Activated B cell treated with CpG ODN at 0.5 μM for 24 hours (primary cell): ENCODE results near the gene CLMP. TPM values are rescaled to one million over a fixed set of nuclear protein-coding genes. Genes with fewer than 3 reads are reported as not detected.

Experiments used
- ATAC-seq: fragments of 200-7000 bp; cut with Tn5 transposase; one replicate; pipeline ENCODE4 v1.10.0; 2021; ENCODE audit warnings: low read depth, mild to moderate bottlenecking, moderate library complexity
- CTCF ChIA-PET: fragments of 350-600 bp; sonication (Branson Sonifier 250); formaldehyde crosslinking; loops from one replicate; lab custom pipeline; 2021; ENCODE audit warnings: antibody characterized with exemption; lab: Charles Lee
- POLR2A ChIA-PET: fragments of 350-600 bp; sonication (Branson Sonifier 250); formaldehyde crosslinking; loops from one replicate; lab custom pipeline; 2021; ENCODE audit warnings: antibody characterized with exemption; lab: Charles Lee
- DNase-seq: peaks from one replicate; pipeline ENCODE4 v3.0.0; 2022
- H3K27ac Mint-ChIP-seq: one replicate; pipeline ENCODE4 v1.8.0; 2020; ENCODE audit warnings: mixed read lengths
- H3K27me3 Mint-ChIP-seq: one replicate; pipeline ENCODE4 v1.8.0; 2021; ENCODE audit warnings: mixed read lengths
- H3K36me3 Mint-ChIP-seq: one replicate; pipeline ENCODE4 v1.8.0; 2021; ENCODE audit warnings: low read depth, mixed read lengths
- H3K4me1 Mint-ChIP-seq: one replicate; pipeline ENCODE4 v1.8.0; 2021; ENCODE audit warnings: mixed read lengths
- H3K4me3 Mint-ChIP-seq: one replicate; pipeline ENCODE4 v1.8.0; 2020; ENCODE audit warnings: mild to moderate bottlenecking, mixed read lengths
- H3K9me3 Mint-ChIP-seq: one replicate; pipeline ENCODE4 v1.8.0; 2020; ENCODE audit warnings: mixed read lengths
- CTCF ChIP-seq: fragments of 200-600 bp; IDR thresholded peaks from one replicate; pipeline ENCODE4 v1.8.0; 2022; ENCODE audit warnings: antibody characterized with exemption, mild to moderate bottlenecking
- intact Hi-C: fragments of 100-400 bp; cut with micrococcal nuclease; formaldehyde crosslinking; loops from one replicate; pipeline ENCODE4 v1.15.1; 2024
- total RNA-seq: library from RNA; stranded (reverse); gene quantifications from 2 replicates; pipeline ENCODE4 v1.2.3, GENCODE V29; 2022

CLMP gene
- total RNA-seq, 1 donor from 2014 or later: not detected

GRCh38 chr11:123151366-123151765 is 43.7 kb downstream of the CLMP start:
- DNase-seq (no peak), ATAC-seq (no peak)
- peaks cover 2% of the 10 kb centered on the region for H3K9me3 Mint-ChIP-seq
- peaks cover 19% of the 10 kb centered on the region for H3K27me3 Mint-ChIP-seq
- ChIA-PET CTCF (no interaction called here), POLR2A (no interaction called here)
- no peaks in the 10 kb centered on the region for H3K36me3 Mint-ChIP-seq
- no peaks in the 10 kb centered on the region for H3K4me1 Mint-ChIP-seq
- intact Hi-C loops: no loop called here
- H3K27ac Mint-ChIP-seq: no peak overlapping the region
- TF ChIP-seq CTCF: no peak
- H3K4me3 Mint-ChIP-seq: no peak overlapping the region

GRCh38 chr11:123150882-123151281 is 44.2 kb downstream of the CLMP start:
- Mint-ChIP-seq H3K27ac (no peak overlapping the region), H3K36me3 (no peaks in the 10 kb centered on the region), H3K9me3 (no peaks in the 10 kb centered on the region), H3K4me1 (no peaks in the 10 kb centered on the region), H3K27me3 (peaks cover 16% of the 10 kb centered on the region), H3K4me3 (no peak overlapping the region)
- ChIA-PET CTCF (no interaction called here), POLR2A (no interaction called here)
- DNase-seq: no peak
- intact Hi-C loops: no loop called here
- no peak for ATAC-seq
- no peak for TF ChIP-seq CTCF

- DNase-seq (no peak), ATAC-seq (no peak)
- Mint-ChIP-seq H3K4me3 (no peak overlapping the region), H3K9me3 (no peaks in the 10 kb centered on the region), H3K27ac (no peak overlapping the region), H3K4me1 (no peaks in the 10 kb centered on the region), H3K36me3 (no peaks in the 10 kb centered on the region), H3K27me3 (peaks cover 16% of the 10 kb centered on the region)
- POLR2A ChIA-PET: no interaction called here
- CTCF ChIA-PET: no interaction called here
- no peak for TF ChIP-seq CTCF
- intact Hi-C loops: no loop called here
These were observed 46.1 kb downstream of the CLMP start for GRCh38 chr11:123148965-123149364.

- CTCF ChIA-PET: no interaction called here
- ATAC-seq: no peak
- TF ChIP-seq CTCF: no peak
- POLR2A ChIA-PET: no interaction called here
- Mint-ChIP-seq H3K4me3 (no peak overlapping the region), H3K36me3 (no peaks in the 10 kb centered on the region), H3K27me3 (peaks cover 16% of the 10 kb centered on the region), H3K4me1 (no peaks in the 10 kb centered on the region), H3K9me3 (no peaks in the 10 kb centered on the region), H3K27ac (no peak overlapping the region)
- intact Hi-C loops: no loop called here
- no peak for DNase-seq
These were observed 49.4 kb downstream of the CLMP start for GRCh38 chr11:123145661-123146060.

GRCh38 chr11:123145220-123145619 is 49.8 kb downstream of the CLMP start:
- Mint-ChIP-seq H3K36me3 (no peaks in the 10 kb centered on the region), H3K27me3 (peaks cover 16% of the 10 kb centered on the region), H3K27ac (no peak overlapping the region), H3K4me3 (no peak overlapping the region), H3K9me3 (no peaks in the 10 kb centered on the region), H3K4me1 (no peaks in the 10 kb centered on the region)
- intact Hi-C loops: no loop called here
- no peak for TF ChIP-seq CTCF
- CTCF ChIA-PET: no interaction called here
- POLR2A ChIA-PET: no interaction called here
- ATAC-seq: no peak
- no peak for DNase-seq
